ENCODE measurements around the gene PEX14. TPM values are rescaled to one million over a fixed set of nuclear protein-coding genes. Genes with fewer than 3 reads are reported as not detected.

PEX14 gene
- total RNA-seq, 1 experiment from 2014 or later, result 9.1 TPM

DNA sequence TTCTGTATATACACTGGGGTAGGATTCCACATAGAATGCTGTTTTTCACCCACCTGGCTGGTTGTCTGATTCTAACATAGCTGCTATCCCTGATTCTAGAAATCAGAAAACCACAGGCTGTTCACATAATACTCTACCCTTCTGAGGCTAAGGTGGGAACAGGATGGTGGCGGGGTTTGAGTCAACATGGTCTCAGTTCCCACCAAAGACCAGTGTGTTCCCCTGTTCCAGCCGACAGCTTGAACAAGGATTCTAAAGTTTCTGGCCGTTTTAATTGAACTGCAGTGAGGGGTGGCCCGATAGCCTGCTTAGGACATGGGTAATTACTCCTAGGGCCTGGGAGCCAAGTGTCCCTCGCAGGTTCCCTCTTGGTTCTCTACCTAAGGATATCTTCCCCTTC lies 38.4 kb downstream of the PEX14 start:
- H2AFZ ChIP-seq (ENCODE audit: low read length), result no peak overlapping the region
- H3K27me3 ChIP-seq (ENCODE audit: low read length), result no peaks in the 10 kb centered on the region
- no peaks in the 10 kb centered on the region for H3K9me3 ChIP-seq (ENCODE audit: low read length)
- H3K9me2 ChIP-seq (replicated peaks; ENCODE audit: insufficient read depth, low read length), result no peaks in the 10 kb centered on the region
- no peak overlapping the region for H3K9ac ChIP-seq (ENCODE audit: low read length)
- peaks cover 95% of the 10 kb centered on the region for H3K79me2 ChIP-seq (ENCODE audit: low read length)
- peaks cover 5% of the 10 kb centered on the region for H4K20me1 ChIP-seq (ENCODE audit: insufficient read depth, low read depth, low read length)
- no peaks in the 10 kb centered on the region for H3K36me3 ChIP-seq (ENCODE audit: insufficient read depth, low read length)
- DNase-seq, result no peak
- H3K27ac ChIP-seq (ENCODE audit: low read length), result no peak overlapping the region
- H3K4me1 ChIP-seq (ENCODE audit: low read length), result peaks cover 28% of the 10 kb centered on the region
- H3K4me3 ChIP-seq (ENCODE audit: low read length), result no peak overlapping the region
- H3K4me2 ChIP-seq (ENCODE audit: low read depth, low read length, poor library complexity, severe bottlenecking), result no peak overlapping the region

DNA sequence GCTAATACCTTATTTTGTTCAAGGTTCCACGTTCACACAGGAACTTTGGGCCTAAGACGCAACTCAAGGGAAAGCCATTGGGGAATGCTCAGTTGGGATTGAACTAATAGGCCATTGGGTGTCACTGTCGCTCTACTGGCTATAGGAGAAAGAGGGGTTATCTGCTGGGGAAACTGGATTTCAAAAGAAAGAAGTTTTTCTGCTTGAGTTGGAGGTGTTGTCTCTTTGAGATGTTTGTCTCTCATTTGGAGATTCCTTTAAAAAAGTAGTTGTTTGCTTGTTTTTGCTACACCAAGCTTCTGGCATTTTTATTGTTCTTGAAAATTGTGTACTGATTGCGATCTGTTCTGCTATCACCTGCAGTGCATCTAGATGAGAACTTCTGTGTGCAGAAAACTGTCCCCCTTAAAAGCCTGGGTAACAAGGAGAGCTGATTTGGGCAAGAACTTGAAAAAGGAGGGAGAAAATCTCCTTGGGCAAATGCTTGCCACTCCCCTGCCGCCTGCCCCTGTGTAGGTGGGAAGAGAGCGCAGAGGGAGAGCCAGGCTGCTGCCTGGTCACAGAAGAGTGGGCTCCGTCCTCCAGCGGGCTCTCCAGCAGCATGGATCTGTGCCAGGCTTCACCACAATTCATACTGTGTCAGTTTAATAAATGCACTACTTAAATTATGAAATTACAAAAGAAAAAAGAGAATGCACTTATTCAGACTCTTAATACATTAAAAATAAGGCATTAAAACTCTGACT lies 39.9 kb downstream of the PEX14 start:
- no peaks in the 10 kb centered on the region for H3K9me3 ChIP-seq (ENCODE audit: low read length)
- no peak overlapping the region for H3K4me2 ChIP-seq (ENCODE audit: low read depth, low read length, poor library complexity, severe bottlenecking)
- H3K9ac ChIP-seq (ENCODE audit: low read length), result no peak overlapping the region
- H3K27ac ChIP-seq (ENCODE audit: low read length), result no peak overlapping the region
- DNase-seq, result peak; percentile 52
- H3K9me2 ChIP-seq (replicated peaks; ENCODE audit: insufficient read depth, low read length), result no peaks in the 10 kb centered on the region
- no peak overlapping the region for H2AFZ ChIP-seq (ENCODE audit: low read length)
- H3K4me1 ChIP-seq (ENCODE audit: low read length), result peaks cover 32% of the 10 kb centered on the region
- no peaks in the 10 kb centered on the region for H3K36me3 ChIP-seq (ENCODE audit: insufficient read depth, low read length)
- peaks cover 95% of the 10 kb centered on the region for H3K79me2 ChIP-seq (ENCODE audit: low read length)
- H4K20me1 ChIP-seq (ENCODE audit: insufficient read depth, low read depth, low read length), result peaks cover 5% of the 10 kb centered on the region
- no peaks in the 10 kb centered on the region for H3K27me3 ChIP-seq (ENCODE audit: low read length)
- H3K4me3 ChIP-seq (ENCODE audit: low read length), result no peak overlapping the region

DNA sequence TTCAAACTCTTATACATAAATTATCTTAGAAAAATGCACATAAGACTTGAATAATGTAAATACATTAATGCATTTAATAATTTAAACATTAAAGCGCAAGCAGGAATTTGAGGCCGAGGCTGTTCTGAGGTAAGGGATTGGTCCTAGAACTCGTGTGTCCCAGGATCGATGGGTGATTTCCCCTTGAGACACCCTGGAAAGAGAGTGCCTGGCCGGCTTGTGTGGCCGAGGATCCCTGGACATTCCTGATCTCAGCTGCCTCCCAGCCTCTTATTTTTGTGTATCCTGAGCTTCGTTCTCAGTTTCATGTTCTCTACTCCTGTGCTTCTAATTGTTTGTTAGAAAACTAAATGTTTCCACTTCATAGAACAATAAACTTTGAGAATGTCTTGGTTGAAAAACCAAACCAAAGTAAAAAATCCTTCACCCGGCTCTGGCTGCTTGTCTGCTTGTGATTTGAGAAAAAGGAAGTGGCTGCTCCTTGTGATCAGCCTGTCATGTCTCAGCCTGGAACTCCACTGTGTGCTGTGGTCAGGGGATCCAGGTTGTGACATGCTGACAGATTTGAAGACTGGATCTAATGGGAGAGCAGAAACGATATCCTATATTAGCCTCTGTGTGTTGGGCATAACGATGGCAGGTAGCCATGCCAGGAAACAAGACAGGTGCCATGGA lies 40.7 kb downstream of the PEX14 start:
- Histone ChIP-seq H3K4me2 (ENCODE audit: low read depth, low read length, poor library complexity, severe bottlenecking) (no peak overlapping the region), H3K4me1 (ENCODE audit: low read length) (peaks cover 36% of the 10 kb centered on the region), H2AFZ (ENCODE audit: low read length) (no peak overlapping the region), H3K9ac (ENCODE audit: low read length) (no peak overlapping the region), H3K27me3 (ENCODE audit: low read length) (no peaks in the 10 kb centered on the region), H3K79me2 (ENCODE audit: low read length) (peaks cover 89% of the 10 kb centered on the region), H4K20me1 (ENCODE audit: insufficient read depth, low read depth, low read length) (peaks cover 5% of the 10 kb centered on the region), H3K9me3 (ENCODE audit: low read length) (no peaks in the 10 kb centered on the region), H3K4me3 (ENCODE audit: low read length) (no peak overlapping the region), H3K9me2 (replicated peaks; ENCODE audit: insufficient read depth, low read length) (no peaks in the 10 kb centered on the region), H3K36me3 (ENCODE audit: insufficient read depth, low read length) (no peaks in the 10 kb centered on the region), H3K27ac (ENCODE audit: low read length) (no peak overlapping the region)
- no peak for DNase-seq

DNA sequence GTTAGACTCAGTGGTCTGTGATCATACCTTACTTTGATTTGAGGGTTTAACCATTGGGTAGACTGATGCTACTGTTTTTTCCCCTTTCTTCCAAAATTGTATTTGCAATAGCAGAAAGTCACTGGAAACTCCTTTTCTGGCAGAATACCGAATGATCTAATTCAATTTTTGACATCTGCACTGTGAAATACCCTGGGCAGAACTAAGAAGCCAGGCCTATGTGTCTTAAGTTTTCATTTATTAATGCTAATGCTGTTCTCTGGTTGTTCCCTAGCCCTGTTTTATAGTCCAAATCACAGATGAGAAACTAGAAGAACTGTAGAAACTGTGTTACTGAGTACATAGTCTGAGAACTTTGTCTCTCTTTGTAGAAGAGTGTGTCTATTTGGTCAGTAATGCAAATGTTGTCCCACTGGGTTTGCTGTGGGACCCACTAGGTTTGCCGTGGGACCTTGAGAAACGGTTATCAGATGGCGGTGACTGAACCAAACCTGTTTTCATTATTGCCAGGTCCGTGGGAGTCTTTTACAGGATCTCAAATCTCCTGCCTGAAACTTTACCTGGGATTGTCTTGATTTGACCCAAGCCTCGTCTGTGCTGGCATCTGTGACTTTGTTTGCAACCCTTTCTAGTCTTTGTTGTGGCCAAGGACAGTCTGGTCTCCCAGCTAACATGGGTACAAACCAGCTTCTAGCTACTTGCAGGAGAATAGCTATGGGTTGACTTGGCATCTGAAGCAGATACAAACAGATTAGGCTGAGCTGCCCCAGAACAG lies 41.4 kb downstream of the PEX14 start:
- peaks cover 87% of the 10 kb centered on the region for H3K79me2 ChIP-seq (ENCODE audit: low read length)
- no peak overlapping the region for H3K9ac ChIP-seq (ENCODE audit: low read length)
- no peaks in the 10 kb centered on the region for H3K9me3 ChIP-seq (ENCODE audit: low read length)
- no peaks in the 10 kb centered on the region for H3K27me3 ChIP-seq (ENCODE audit: low read length)
- DNase-seq, result no peak
- no peak overlapping the region for H3K4me3 ChIP-seq (ENCODE audit: low read length)
- H3K4me1 ChIP-seq (ENCODE audit: low read length), result peaks cover 44% of the 10 kb centered on the region
- H3K27ac ChIP-seq (ENCODE audit: low read length), result no peak overlapping the region
- H4K20me1 ChIP-seq (ENCODE audit: insufficient read depth, low read depth, low read length), result peaks cover 5% of the 10 kb centered on the region
- H3K4me2 ChIP-seq (ENCODE audit: low read depth, low read length, poor library complexity, severe bottlenecking), result no peak overlapping the region
- no peaks in the 10 kb centered on the region for H3K9me2 ChIP-seq (replicated peaks; ENCODE audit: insufficient read depth, low read length)
- H2AFZ ChIP-seq (ENCODE audit: low read length), result no peak overlapping the region
- H3K36me3 ChIP-seq (ENCODE audit: insufficient read depth, low read length), result no peaks in the 10 kb centered on the region

DNA sequence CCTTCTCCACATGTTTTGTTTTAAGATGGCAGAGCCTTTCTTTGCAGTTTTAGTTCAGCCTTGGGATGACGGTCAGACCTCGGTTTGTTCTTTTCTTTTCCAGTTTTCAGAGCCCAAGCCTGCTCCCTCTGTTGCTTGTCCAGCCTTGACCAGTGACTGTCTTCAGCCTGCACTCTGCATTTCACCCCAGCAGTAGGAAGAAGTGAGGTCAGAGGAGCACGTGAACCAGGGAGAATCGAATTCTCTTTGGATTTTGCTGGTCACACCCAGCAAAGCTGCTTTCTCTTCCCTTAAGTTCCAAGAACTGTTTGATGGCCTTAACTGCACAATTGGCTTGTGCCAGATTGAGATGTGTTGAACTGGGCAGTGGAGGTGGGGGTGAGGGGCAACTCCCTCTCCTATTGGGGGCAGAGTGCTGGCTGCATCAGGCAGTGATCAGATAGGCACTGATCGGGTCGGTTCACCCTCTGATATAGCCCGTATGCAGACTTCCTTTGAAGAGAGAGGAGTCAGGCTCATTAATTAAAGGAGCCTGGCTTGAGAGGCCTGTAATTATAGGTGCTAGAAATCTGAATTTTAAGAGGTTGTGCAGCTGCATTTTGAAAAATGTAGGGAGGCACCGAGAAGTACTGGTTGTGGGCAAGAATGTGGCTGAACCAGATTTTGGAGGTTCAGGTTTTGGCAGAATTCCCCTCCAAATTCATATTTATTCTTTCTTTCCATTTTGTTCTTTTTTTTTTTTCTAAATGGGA lies 42.4 kb downstream of the PEX14 start:
- no peaks in the 10 kb centered on the region for H3K36me3 ChIP-seq (ENCODE audit: insufficient read depth, low read length)
- H4K20me1 ChIP-seq (ENCODE audit: insufficient read depth, low read depth, low read length), result peaks cover 5% of the 10 kb centered on the region
- peaks cover 53% of the 10 kb centered on the region for H3K4me1 ChIP-seq (ENCODE audit: low read length)
- no peaks in the 10 kb centered on the region for H3K9me3 ChIP-seq (ENCODE audit: low read length)
- no peak overlapping the region for H3K4me2 ChIP-seq (ENCODE audit: low read depth, low read length, poor library complexity, severe bottlenecking)
- H3K9ac ChIP-seq (ENCODE audit: low read length), result no peak overlapping the region
- DNase-seq, result no peak
- H3K27ac ChIP-seq (ENCODE audit: low read length), result no peak overlapping the region
- no peaks in the 10 kb centered on the region for H3K9me2 ChIP-seq (replicated peaks; ENCODE audit: insufficient read depth, low read length)
- H3K27me3 ChIP-seq (ENCODE audit: low read length), result no peaks in the 10 kb centered on the region
- H3K4me3 ChIP-seq (ENCODE audit: low read length), result no peak overlapping the region
- H3K79me2 ChIP-seq (ENCODE audit: low read length), result peaks cover 83% of the 10 kb centered on the region
- H2AFZ ChIP-seq (ENCODE audit: low read length), result no peak overlapping the region

DNA sequence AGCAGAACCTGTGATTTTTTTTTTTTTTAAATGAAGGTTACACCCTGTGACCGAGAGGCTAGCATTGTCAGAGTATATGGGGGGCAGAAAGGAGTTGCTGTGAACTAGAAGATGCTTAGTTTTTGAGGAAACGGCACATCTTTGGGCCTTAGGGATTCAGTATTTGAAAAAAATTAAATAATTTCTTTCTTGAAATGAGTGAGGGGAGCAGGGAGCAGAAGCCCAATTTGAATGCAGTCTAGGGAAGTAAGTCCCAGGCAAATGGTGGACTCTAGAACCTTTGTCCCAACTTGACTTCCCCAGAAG lies 42.9 kb downstream of the PEX14 start:
- H3K4me2 ChIP-seq (ENCODE audit: low read depth, low read length, poor library complexity, severe bottlenecking), result no peak overlapping the region
- peaks cover 5% of the 10 kb centered on the region for H4K20me1 ChIP-seq (ENCODE audit: insufficient read depth, low read depth, low read length)
- H3K79me2 ChIP-seq (ENCODE audit: low read length), result peaks cover 84% of the 10 kb centered on the region
- H3K4me3 ChIP-seq (ENCODE audit: low read length), result no peak overlapping the region
- H3K9me2 ChIP-seq (replicated peaks; ENCODE audit: insufficient read depth, low read length), result no peaks in the 10 kb centered on the region
- no peak for DNase-seq
- H3K36me3 ChIP-seq (ENCODE audit: insufficient read depth, low read length), result no peaks in the 10 kb centered on the region
- no peak overlapping the region for H3K27ac ChIP-seq (ENCODE audit: low read length)
- H3K9me3 ChIP-seq (ENCODE audit: low read length), result no peaks in the 10 kb centered on the region
- no peak overlapping the region for H3K9ac ChIP-seq (ENCODE audit: low read length)
- no peak overlapping the region for H2AFZ ChIP-seq (ENCODE audit: low read length)
- H3K27me3 ChIP-seq (ENCODE audit: low read length), result no peaks in the 10 kb centered on the region
- peaks cover 58% of the 10 kb centered on the region for H3K4me1 ChIP-seq (ENCODE audit: low read length)

DNA sequence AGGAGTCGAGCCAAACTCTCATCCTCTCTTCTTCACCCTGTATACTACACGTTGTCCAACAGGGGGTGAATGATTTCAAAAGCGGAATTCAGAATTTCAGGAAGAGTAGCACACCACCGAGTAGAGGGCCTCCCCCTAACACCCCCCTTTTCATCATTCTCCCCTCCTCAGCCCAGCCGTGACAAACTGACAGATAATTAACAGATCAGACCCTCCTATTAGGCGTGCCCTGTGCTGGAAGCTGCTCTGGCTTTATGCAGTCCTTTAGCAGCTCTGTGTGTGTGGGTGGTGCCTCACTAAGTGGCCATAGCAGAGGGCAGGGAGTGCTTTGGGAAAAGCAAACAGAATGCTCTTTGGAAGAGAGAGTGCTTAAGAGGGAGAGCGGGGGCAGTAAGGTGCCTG lies 44.3 kb downstream of the PEX14 start:
- Histone ChIP-seq H3K4me2 (ENCODE audit: low read depth, low read length, poor library complexity, severe bottlenecking) (no peak overlapping the region), H3K79me2 (ENCODE audit: low read length) (peaks cover 87% of the 10 kb centered on the region), H2AFZ (ENCODE audit: low read length) (no peak overlapping the region), H3K9ac (ENCODE audit: low read length) (no peak overlapping the region), H3K27me3 (ENCODE audit: low read length) (no peaks in the 10 kb centered on the region), H3K4me3 (ENCODE audit: low read length) (no peak overlapping the region), H3K27ac (ENCODE audit: low read length) (no peak overlapping the region), H3K4me1 (ENCODE audit: low read length) (peaks cover 58% of the 10 kb centered on the region), H3K9me3 (ENCODE audit: low read length) (no peaks in the 10 kb centered on the region), H3K9me2 (replicated peaks; ENCODE audit: insufficient read depth, low read length) (no peaks in the 10 kb centered on the region), H4K20me1 (ENCODE audit: insufficient read depth, low read depth, low read length) (peaks cover 5% of the 10 kb centered on the region), H3K36me3 (ENCODE audit: insufficient read depth, low read length) (no peaks in the 10 kb centered on the region)
- DNase-seq, result no peak

DNA sequence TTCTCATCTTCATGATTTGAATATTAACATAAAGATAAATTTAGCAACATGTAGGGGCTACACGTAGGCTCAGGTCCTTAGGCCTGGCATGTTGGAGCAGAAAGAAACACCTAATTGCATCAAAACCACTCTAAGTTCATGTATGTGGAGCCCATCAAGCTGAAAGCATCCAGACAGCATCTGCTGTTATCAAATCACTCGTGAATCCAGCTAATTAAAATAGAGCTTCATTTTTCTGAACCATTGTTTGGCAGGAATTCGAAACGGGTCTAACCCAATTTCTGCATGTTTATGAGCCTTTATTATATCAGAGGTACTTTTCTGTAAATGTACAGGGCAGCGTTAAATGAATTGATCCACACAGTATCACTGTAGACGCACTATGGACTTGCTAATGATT lies 45.7 kb downstream of the PEX14 start:
- Histone ChIP-seq H3K9me2 (replicated peaks; ENCODE audit: insufficient read depth, low read length) (no peaks in the 10 kb centered on the region), H3K4me3 (ENCODE audit: low read length) (no peak overlapping the region), H3K9ac (ENCODE audit: low read length) (no peak overlapping the region), H3K36me3 (ENCODE audit: insufficient read depth, low read length) (no peaks in the 10 kb centered on the region), H3K27ac (ENCODE audit: low read length) (peak overlapping the region; percentile 20; the same call in 1 of the 2 replicates), H3K4me2 (ENCODE audit: low read depth, low read length, poor library complexity, severe bottlenecking) (peak overlapping the region; percentile 13), H3K4me1 (ENCODE audit: low read length) (peaks cover 54% of the 10 kb centered on the region), H3K9me3 (ENCODE audit: low read length) (no peaks in the 10 kb centered on the region), H2AFZ (ENCODE audit: low read length) (no peak overlapping the region), H3K27me3 (ENCODE audit: low read length) (no peaks in the 10 kb centered on the region), H3K79me2 (ENCODE audit: low read length) (peaks cover 88% of the 10 kb centered on the region), H4K20me1 (ENCODE audit: insufficient read depth, low read depth, low read length) (peaks cover 5% of the 10 kb centered on the region)
- no peak for DNase-seq

Measured in Karpas-422 (cell line).